Measurements from ENCODE around the gene JAG2.

JAG2 gene

GRCh38 chr14:105168496-105168978 lies at the start of gene JAG2:
JAG2 (minus strand) TSS chr14:105168776; CDS start chr14:105168420, 356 bp downstream.
- no peak for DNase-seq

GRCh38 chr14:105217774-105218173 lies 49.2 kb upstream of the JAG2 start:
- no peak for DNase-seq

GRCh38 chr14:105216490-105217247 lies 48.1 kb upstream of the JAG2 start:
- DNase-seq, result no peak

- no peak for DNase-seq
Measured at GRCh38 chr14:105215602-105216001, 47.0 kb upstream of the JAG2 start.

- no peak for DNase-seq
Measured at GRCh38 chr14:105214324-105214915, 45.8 kb upstream of the JAG2 start.

GRCh38 chr14:105213361-105213760 lies 44.8 kb upstream of the JAG2 start:
- DNase-seq, result no peak

GRCh38 chr14:105212541-105213300 lies 44.1 kb upstream of the JAG2 start:
- DNase-seq, result no peak

- no peak for DNase-seq
Measured at GRCh38 chr14:105211758-105212089, 43.1 kb upstream of the JAG2 start.

GRCh38 chr14:105211086-105211757 lies 42.6 kb upstream of the JAG2 start:
- no peak for DNase-seq

GRCh38 chr14:105210266-105211025 lies 41.9 kb upstream of the JAG2 start:
- no peak for DNase-seq

- DNase-seq, result no peak
Measured at GRCh38 chr14:105209646-105210045, 41.1 kb upstream of the JAG2 start.

- no peak for DNase-seq
Measured at GRCh38 chr14:105209091-105209490, 40.5 kb upstream of the JAG2 start.

GRCh38 chr14:105208738-105209075 lies 40.1 kb upstream of the JAG2 start:
- no peak for DNase-seq

GRCh38 chr14:105207996-105208737 lies 39.6 kb upstream of the JAG2 start:
- DNase-seq, result no peak

GRCh38 chr14:105207460-105207901 lies 38.9 kb upstream of the JAG2 start:
- no peak for DNase-seq

GRCh38 chr14:105206873-105207272 lies 38.3 kb upstream of the JAG2 start:
- DNase-seq, result no peak

GRCh38 chr14:105205673-105206208 lies 37.2 kb upstream of the JAG2 start:
- no peak for DNase-seq

GRCh38 chr14:105204931-105205672 lies 36.5 kb upstream of the JAG2 start:
- DNase-seq, result no peak

- DNase-seq, result no peak
Measured at GRCh38 chr14:105204206-105204930, 35.8 kb upstream of the JAG2 start.

GRCh38 chr14:105203701-105204100 lies 35.1 kb upstream of the JAG2 start:
- no peak for DNase-seq
